NCI-H82 (cell line): ENCODE measurements around the gene ADSS1.
"Not testable (repeated sequence)": the region's sequence is repeated elsewhere in the genome, so short reads cannot be mapped to it uniquely, and the experiment has no call there.

ENCODE experiments used
- DNase-seq: peaks from one replicate; lab custom pipeline; 2025; lab: John Stamatoyannopoulos, UW

ADSS1 gene

DNA sequence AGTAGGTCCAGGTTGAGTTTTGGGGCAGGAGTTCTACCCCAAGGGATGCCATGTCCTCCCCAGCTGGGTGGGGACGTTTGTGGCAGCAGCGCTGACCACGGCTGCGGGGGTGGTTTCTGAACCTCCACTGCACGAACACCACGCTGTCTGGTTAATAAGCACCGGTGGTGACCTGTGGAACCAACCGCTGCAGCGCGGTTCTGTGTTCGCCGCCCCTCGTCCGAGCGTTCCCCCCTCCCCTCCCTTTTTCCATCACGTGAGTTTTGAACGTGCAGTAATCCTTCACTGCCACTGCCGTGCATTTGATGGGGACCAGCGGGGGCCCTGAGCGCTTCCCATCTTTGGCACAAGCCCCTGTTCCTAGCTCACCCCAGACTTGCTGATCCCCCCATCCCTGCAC, 6.4 kb upstream of the ADSS1 start:
- DNase-seq, result peak; percentile 6

DNA sequence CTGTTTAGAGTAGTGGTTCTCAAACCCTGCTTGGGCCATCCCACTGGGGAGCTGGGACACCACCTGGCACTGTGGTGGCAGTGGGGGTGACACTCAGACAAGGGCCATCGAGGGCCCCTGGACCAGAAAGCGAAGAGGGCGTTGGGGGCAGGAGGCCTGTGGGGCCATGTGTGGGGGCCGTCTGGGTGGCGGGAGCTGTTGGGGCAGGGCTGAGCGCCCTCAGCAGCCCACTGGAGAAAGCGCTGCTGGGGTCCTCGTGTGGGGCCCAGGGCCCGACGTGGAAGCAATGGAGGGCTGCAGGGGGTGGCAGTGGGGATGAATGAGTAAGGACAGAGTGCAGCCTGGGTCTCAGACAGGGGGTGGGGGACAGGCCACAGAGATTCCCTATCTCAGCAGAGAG, 5.9 kb upstream of the ADSS1 start:
- DNase-seq, result no peak

DNA sequence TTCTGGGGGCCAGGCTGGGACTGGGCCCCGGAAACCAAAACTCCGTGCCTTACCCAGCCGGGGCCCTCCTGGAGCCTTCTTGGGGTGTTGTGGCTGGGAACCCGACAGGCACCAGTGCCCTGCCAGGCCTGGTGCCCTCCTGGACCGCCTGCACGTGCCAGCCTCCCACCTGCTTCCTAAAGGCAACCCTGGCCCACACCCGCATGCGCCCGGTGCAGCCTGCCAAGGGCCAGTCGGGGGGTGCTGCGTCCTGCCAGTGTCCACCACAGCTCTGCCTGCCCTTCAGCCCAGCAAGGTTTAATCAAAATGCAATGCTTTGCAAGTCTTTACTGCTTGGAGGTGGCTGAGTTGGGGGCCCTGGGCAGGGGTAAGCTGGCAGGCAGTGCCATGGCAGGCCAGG, 5.2 kb upstream of the ADSS1 start:
- DNase-seq, result no peak

- no peak for DNase-seq
These were observed 4.7 kb upstream of the ADSS1 start for GRCh38 chr14:104719343-104719742.

- no peak for DNase-seq
These were observed 2.3 kb upstream of the ADSS1 start for GRCh38 chr14:104721505-104722431.

- peak; percentile 21 for DNase-seq
These were observed 935 bp upstream of the ADSS1 start for GRCh38 chr14:104722938-104723650.

- peak; percentile 9 for DNase-seq
These were observed 465 bp downstream of the ADSS1 start for GRCh38 chr14:104724407-104724980.

DNA sequence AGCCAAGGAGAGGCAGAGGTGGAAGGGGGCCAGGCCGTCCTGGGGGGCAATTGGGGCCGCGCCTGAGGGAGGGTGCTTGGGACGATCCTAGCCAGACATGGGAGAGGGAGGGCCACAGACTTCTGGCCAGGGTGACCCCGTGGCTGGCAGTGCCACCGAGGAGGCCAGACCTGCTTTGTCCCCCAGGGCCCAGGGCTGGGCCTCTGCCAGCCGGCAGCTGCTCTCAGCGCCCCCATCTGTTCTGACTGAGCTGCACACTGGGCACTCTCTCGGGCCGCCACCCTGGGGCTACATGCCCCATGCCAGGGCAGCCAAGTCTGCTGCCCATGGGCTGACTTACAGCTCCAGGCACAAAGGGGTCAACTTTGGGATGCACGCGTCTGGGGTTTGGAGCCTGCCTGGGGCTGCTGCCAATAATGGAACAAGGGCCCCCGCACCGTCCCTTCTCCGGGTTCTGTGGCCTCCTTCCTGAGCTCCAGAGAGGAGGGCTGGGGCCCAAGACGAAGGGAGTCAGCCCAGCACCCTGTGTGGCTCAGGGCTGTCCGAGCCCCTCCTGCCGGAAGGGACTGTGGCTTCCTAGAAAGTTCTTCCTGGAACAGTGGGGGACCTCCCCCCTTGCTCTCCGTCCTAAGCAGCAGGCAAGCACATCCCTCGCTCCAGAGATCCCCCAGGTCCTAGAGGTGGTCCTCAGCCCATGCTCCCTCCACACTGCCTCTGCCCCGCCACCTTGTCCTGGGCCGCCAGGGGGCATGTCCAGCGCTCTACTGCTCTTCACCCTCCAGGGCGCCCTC, 1.1 kb downstream of the ADSS1 start:
- peak; percentile 24 for DNase-seq

- no peak for DNase-seq
These were observed 1.9 kb downstream of the ADSS1 start for GRCh38 chr14:104725772-104726548.

GRCh38 chr14:104726600-104727451, 2.8 kb downstream of the ADSS1 start:
- peak; percentile 30 for DNase-seq

DNA sequence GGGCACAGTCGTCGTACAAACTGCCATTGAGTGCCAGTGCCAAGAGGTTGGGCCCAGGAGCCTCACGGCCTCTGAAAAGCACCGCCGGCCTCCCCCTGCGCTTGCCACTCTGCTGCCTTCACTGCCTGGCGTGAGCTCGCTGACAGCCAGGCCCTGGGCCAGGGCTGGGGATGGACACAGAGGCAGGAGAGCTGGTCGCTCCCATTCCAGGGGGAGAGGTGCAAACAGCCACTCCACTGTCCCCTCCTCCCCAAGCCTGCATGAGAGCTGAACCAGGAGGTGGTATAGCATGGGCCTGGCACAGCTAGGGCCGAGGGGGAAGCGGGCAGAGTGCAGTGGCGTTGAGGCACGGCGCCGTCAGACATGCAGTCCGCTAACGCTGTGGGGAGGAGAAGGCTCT, 4.6 kb downstream of the ADSS1 start:
- no peak for DNase-seq

GRCh38 chr14:104729176-104729834, 5.3 kb downstream of the ADSS1 start:
- not testable (repeated sequence) for DNase-seq

GRCh38 chr14:104729835-104730181, 5.8 kb downstream of the ADSS1 start:
- no peak for DNase-seq

- DNase-seq, result no peak
These were observed 6.5 kb downstream of the ADSS1 start for GRCh38 chr14:104730487-104730886.

- DNase-seq, result peak; percentile 66
These were observed 7.6 kb downstream of the ADSS1 start for GRCh38 chr14:104731320-104732294.

- DNase-seq, result no peak
These were observed 8.4 kb downstream of the ADSS1 start for GRCh38 chr14:104732355-104732804.

GRCh38 chr14:104732931-104733681, 9.1 kb downstream of the ADSS1 start:
- DNase-seq, result no peak
